ENCODE results near the gene NTM.

Gene NTM

GRCh38 chr11:132093536-132094259, 723.3 kb downstream of the NTM start:
- no peak for DNase-seq

- DNase-seq, result no peak
Measured at GRCh38 chr11:132094598-132094997, 724.2 kb downstream of the NTM start.

- DNase-seq, result peak in 1 of 58 donors; percentile 4
Measured at GRCh38 chr11:132095230-132096131, 725.1 kb downstream of the NTM start.

GRCh38 chr11:132096132-132096825, 725.9 kb downstream of the NTM start:
- DNase-seq, result no peak

- no peak for DNase-seq
Measured at GRCh38 chr11:132099692-132100091, 729.3 kb downstream of the NTM start.

- DNase-seq, result no peak
Measured at GRCh38 chr11:132100583-132100982, 730.2 kb downstream of the NTM start.

- DNase-seq, result no peak
Measured at GRCh38 chr11:132101881-132102280, 731.5 kb downstream of the NTM start.

- DNase-seq, result peak in 1 of 58 donors; percentile 26
Measured at GRCh38 chr11:132103021-132103420, 732.6 kb downstream of the NTM start.

GRCh38 chr11:132106096-132106982, 735.9 kb downstream of the NTM start:
- DNase-seq, result peak in 35 of 58 donors; percentile 5 to 83 (median 37)

- DNase-seq, result no peak
Measured at GRCh38 chr11:132111316-132111715, 740.9 kb downstream of the NTM start.

- DNase-seq, result peak in 2 of 58 donors; percentile 27 to 38
Measured at GRCh38 chr11:132111838-132112237, 741.4 kb downstream of the NTM start.

GRCh38 chr11:132112846-132113245, 742.4 kb downstream of the NTM start:
- no peak for DNase-seq

GRCh38 chr11:132114185-132114584, 743.8 kb downstream of the NTM start:
- DNase-seq, result peak in 27 of 58 donors; percentile 8 to 48 (median 19)

- DNase-seq, result no peak
Measured at GRCh38 chr11:132114743-132115142, 744.3 kb downstream of the NTM start.

GRCh38 chr11:132115454-132115853, 745.0 kb downstream of the NTM start:
- DNase-seq, result no peak

GRCh38 chr11:132116516-132116915, 746.1 kb downstream of the NTM start:
- no peak for DNase-seq

GRCh38 chr11:132118661-132119060, 748.2 kb downstream of the NTM start:
- DNase-seq, result no peak

- DNase-seq, result no peak
Measured at GRCh38 chr11:132119573-132119972, 749.2 kb downstream of the NTM start.

- DNase-seq, result no peak
Measured at GRCh38 chr11:132122735-132123134, 752.3 kb downstream of the NTM start.

GRCh38 chr11:132123449-132123848, 753.0 kb downstream of the NTM start:
- DNase-seq, result no peak
